HEK293 (cell line): ENCODE measurements around the gene NUMA1.

Experiments used
- CTCF ChIA-PET: fragments of 350-600 bp; formaldehyde crosslinking; extraction: SDS; loops from one replicate; lab custom pipeline; 2021; ENCODE audit warnings: antibody characterized with exemption; lab: Yijun Ruan, JAX
- POLR2A ChIA-PET: fragments of 300-600 bp; formaldehyde crosslinking; extraction: SDS; loops from one replicate; lab custom pipeline; 2020; ENCODE audit warnings: antibody characterized with exemption, inconsistent platforms; lab: Yijun Ruan, JAX
- H3K27ac ChIP-seq: fragments of 200-500 bp; sonication (Bioruptor generic); 2 replicates; pipeline ENCODE4 v1.5.1; 2014; ENCODE audit warnings: low read depth, low read length, control low read depth, inconsistent platforms; ENCODE audit errors: extremely low read depth
- H3K36me3 ChIP-seq, 2 experiments: fragments of 200-500 bp in 1 of 2; sonication (Bioruptor generic) in 1 of 2; 1 replicate in 1 of 2; 2 replicates in 1 of 2; pipeline ENCODE4 v1.5.1; 2014 to 2017; ENCODE audit warnings: inconsistent platforms in 2 of 2, low read length in 2 of 2; ENCODE audit not compliant: control insufficient read depth in 2 of 2, insufficient read depth in 1 of 2
- H3K4me1 ChIP-seq: fragments of 200-500 bp; sonication (Bioruptor generic); 2 replicates; pipeline ENCODE4 v1.5.1; 2014; ENCODE audit warnings: mild to moderate bottlenecking, low read length, inconsistent platforms; ENCODE audit not compliant: control insufficient read depth, insufficient read depth
- H3K4me3 ChIP-seq: 2 replicates; pipeline ENCODE4 v1.5.1; 2011; ENCODE audit warnings: low read depth, mild to moderate bottlenecking, control low read depth, low read length, moderate library complexity
- H3K9me3 ChIP-seq: fragments of 200-500 bp; sonication (Bioruptor generic); 2 replicates; pipeline ENCODE4 v1.5.1; 2014; ENCODE audit warnings: low read depth, low read length, inconsistent platforms; ENCODE audit not compliant: control insufficient read depth, insufficient read depth
- BCL11A ChIP-seq: fragments of 450-650 bp; formaldehyde crosslinking; IDR thresholded peaks from 2 replicates; pipeline ENCODE4 v1.5.1; 2016; ENCODE audit warnings: low read depth, missing biosample characterization, missing genetic modification characterization
- GLI2 ChIP-seq: fragments of 450-650 bp; formaldehyde crosslinking; IDR thresholded peaks from 2 replicates; pipeline ENCODE4; 2017; ENCODE audit warnings: missing biosample characterization, missing genetic modification characterization, low read depth, borderline replicate concordance
- GLIS1 ChIP-seq: fragments of 450-650 bp; formaldehyde crosslinking; IDR thresholded peaks from 2 replicates; pipeline ENCODE4 v1.5.1; 2016; ENCODE audit warnings: missing biosample characterization, missing genetic modification characterization
- KLF8 ChIP-seq: fragments of 450-650 bp; formaldehyde crosslinking; IDR thresholded peaks from 2 replicates; pipeline ENCODE4 v1.5.1; 2016; ENCODE audit warnings: missing biosample characterization, missing genetic modification characterization
- ZBTB20 ChIP-seq: fragments of 450-650 bp; formaldehyde crosslinking; IDR thresholded peaks from 2 replicates; pipeline ENCODE4 v1.5.1; 2016; ENCODE audit warnings: missing biosample characterization, missing genetic modification characterization
- ZNF184 ChIP-seq: fragments of 450-650 bp; IDR thresholded peaks from 2 replicates; pipeline ENCODE4 v1.5.1; 2018; ENCODE audit warnings: missing biosample characterization, mild to moderate bottlenecking, missing genetic modification characterization
- ZNF354C ChIP-seq: fragments of 450-650 bp; formaldehyde crosslinking; IDR thresholded peaks from 2 replicates; pipeline ENCODE4 v1.5.1; 2016; ENCODE audit warnings: missing biosample characterization, missing genetic modification characterization, low read depth, borderline replicate concordance
- ZNF501 ChIP-seq: fragments of 450-650 bp; formaldehyde crosslinking; IDR thresholded peaks from 2 replicates; pipeline ENCODE4 v1.5.1; 2016; ENCODE audit warnings: missing biosample characterization, missing genetic modification characterization
- ZNF571 ChIP-seq: fragments of 450-650 bp; formaldehyde crosslinking; IDR thresholded peaks from 2 replicates; pipeline ENCODE4 v1.5.0; 2017; ENCODE audit warnings: missing biosample characterization, missing genetic modification characterization
- ZNF610 ChIP-seq: fragments of 450-650 bp; formaldehyde crosslinking; IDR thresholded peaks from 2 replicates; pipeline ENCODE4 v1.5.1; 2016; ENCODE audit warnings: missing biosample characterization, missing genetic modification characterization, borderline replicate concordance
- ZNF670 ChIP-seq: fragments of 450-650 bp; formaldehyde crosslinking; IDR thresholded peaks from 2 replicates; pipeline ENCODE4 v1.5.1; 2016; ENCODE audit warnings: missing biosample characterization, missing genetic modification characterization, low read depth
- ZNF76 ChIP-seq: fragments of 450-650 bp; formaldehyde crosslinking; IDR thresholded peaks from 2 replicates; pipeline ENCODE4; 2016; ENCODE audit warnings: low read depth, missing biosample characterization, missing genetic modification characterization, borderline replicate concordance
- ZNF768 ChIP-seq: fragments of 450-650 bp; formaldehyde crosslinking; IDR thresholded peaks from 2 replicates; pipeline ENCODE4 v1.5.1; 2018; ENCODE audit warnings: missing biosample characterization, mild to moderate bottlenecking, missing genetic modification characterization
- ZNF777 ChIP-seq: fragments of 450-650 bp; formaldehyde crosslinking; IDR thresholded peaks from 2 replicates; pipeline ENCODE4 v1.5.1; 2017; ENCODE audit warnings: missing biosample characterization, missing genetic modification characterization, borderline replicate concordance
- ZNF830 ChIP-seq: fragments of 450-650 bp; IDR thresholded peaks from 2 replicates; pipeline ENCODE4 v1.5.0; 2018; ENCODE audit warnings: missing biosample characterization, missing genetic modification characterization, low read depth, mild to moderate bottlenecking, moderate library complexity
- TF ChIP-seq, protein P1 (sequence below): fragments of 450-650 bp; formaldehyde crosslinking; IDR thresholded peaks from 2 replicates; pipeline ENCODE4 v1.5.1; 2016; ENCODE audit warnings: missing biosample characterization, missing genetic modification characterization
- TF ChIP-seq, protein P2 (sequence below): fragments of 450-650 bp; formaldehyde crosslinking; IDR thresholded peaks from 2 replicates; pipeline ENCODE4 v1.5.1; 2016; ENCODE audit warnings: missing biosample characterization, missing genetic modification characterization
- TF ChIP-seq, protein P3 (sequence below): fragments of 450-650 bp; formaldehyde crosslinking; IDR thresholded peaks from 2 replicates; pipeline ENCODE4 v1.5.1; 2016; ENCODE audit warnings: missing biosample characterization, missing genetic modification characterization
- TF ChIP-seq, protein P4 (sequence below): fragments of 450-650 bp; formaldehyde crosslinking; IDR thresholded peaks from 2 replicates; pipeline ENCODE4 v1.5.1; 2016; ENCODE audit warnings: missing biosample characterization, missing genetic modification characterization
- TF ChIP-seq, protein P5 (sequence below): fragments of 450-650 bp; IDR thresholded peaks from 2 replicates; pipeline ENCODE4 v1.5.1; 2018; ENCODE audit warnings: missing biosample characterization, missing genetic modification characterization

The NUMA1 gene

DNA sequence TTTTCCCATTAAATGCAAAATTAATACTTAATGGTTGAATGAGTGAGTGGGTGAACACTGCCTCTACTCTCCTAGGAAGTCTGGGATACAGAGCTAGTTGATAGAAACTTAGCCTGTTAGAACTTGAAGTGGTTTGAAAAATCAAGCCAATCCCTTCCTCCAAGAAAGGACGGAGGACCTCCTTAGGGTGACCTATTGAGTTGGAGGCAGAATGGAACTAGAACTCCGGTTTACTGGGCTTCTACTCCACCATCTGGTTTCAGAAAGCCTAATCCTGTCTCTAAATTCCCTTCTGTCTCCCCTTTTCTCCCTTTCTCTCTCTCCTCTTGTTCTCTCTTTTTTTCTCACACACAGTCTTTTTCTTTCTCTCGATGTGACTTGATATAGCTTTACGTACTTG is 101.2 kb downstream of the NUMA1 start:
- Histone ChIP-seq H3K4me3 (no peak overlapping the region), H3K9me3 (no peaks in the 10 kb centered on the region), H3K27ac (no peak overlapping the region), H3K36me3 (peaks cover 0 to 51% of the 10 kb centered on the region in 2 experiments; a peak in 1 of 3 replicates), H3K4me1 (no peaks in the 10 kb centered on the region)
- ChIA-PET CTCF (interaction anchor here (0.6 to 3.9 kb wide), 19 partner anchors 8 to 475 kb away, joined by 3 to 39 read pairs (median 5); partner anchors contain the start of gene CLPB), POLR2A (no interaction called here)
- TF ChIP-seq ZNF830 (tag by site-specific recombination): no peak
- no peak for TF ChIP-seq ZNF184
- TF ChIP-seq ZNF777 (tag by site-specific recombination): no peak
- no peak for TF ChIP-seq BCL11A (tag by site-specific recombination)
- TF ChIP-seq ZNF354C (tag by site-specific recombination): no peak
- no peak for TF ChIP-seq GLI2 (tag by site-specific recombination)
- no peak for TF ChIP-seq ZNF571
- TF ChIP-seq ZBTB20 (tag by site-specific recombination): no peak
- no peak for TF ChIP-seq KLF8 (tag by site-specific recombination)
- TF ChIP-seq, protein P1, sequence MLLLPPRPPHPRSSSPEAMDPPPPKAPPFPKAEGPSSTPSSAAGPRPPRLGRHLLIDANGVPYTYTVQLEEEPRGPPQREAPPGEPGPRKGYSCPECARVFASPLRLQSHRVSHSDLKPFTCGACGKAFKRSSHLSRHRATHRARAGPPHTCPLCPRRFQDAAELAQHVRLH: no peak
- TF ChIP-seq, protein P2, sequence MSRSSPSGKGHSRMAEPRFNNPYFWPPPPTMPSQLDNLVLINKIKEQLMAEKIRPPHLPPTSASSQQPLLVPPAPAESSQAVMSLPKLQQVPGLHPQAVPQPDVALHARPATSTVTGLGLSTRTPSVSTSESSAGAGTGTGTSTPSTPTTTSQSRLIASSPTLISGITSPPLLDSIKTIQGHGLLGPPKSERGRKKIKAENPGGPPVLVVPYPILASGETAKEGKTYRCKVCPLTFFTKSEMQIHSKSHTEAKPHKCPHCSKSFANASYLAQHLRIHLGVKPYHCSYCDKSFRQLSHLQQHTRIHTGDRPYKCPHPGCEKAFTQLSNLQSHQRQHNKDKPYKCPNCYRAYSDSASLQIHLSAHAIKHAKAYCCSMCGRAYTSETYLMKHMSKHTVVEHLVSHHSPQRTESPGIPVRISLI (tag by site-specific recombination): no peak
- no peak for TF ChIP-seq GLIS1 (tag by site-specific recombination)
- TF ChIP-seq ZNF768: no peak
- TF ChIP-seq ZNF501 (tag by site-specific recombination): no peak
- TF ChIP-seq ZNF670 (tag by site-specific recombination): no peak
- TF ChIP-seq ZNF610 (tag by site-specific recombination): no peak
- TF ChIP-seq, protein P3, sequence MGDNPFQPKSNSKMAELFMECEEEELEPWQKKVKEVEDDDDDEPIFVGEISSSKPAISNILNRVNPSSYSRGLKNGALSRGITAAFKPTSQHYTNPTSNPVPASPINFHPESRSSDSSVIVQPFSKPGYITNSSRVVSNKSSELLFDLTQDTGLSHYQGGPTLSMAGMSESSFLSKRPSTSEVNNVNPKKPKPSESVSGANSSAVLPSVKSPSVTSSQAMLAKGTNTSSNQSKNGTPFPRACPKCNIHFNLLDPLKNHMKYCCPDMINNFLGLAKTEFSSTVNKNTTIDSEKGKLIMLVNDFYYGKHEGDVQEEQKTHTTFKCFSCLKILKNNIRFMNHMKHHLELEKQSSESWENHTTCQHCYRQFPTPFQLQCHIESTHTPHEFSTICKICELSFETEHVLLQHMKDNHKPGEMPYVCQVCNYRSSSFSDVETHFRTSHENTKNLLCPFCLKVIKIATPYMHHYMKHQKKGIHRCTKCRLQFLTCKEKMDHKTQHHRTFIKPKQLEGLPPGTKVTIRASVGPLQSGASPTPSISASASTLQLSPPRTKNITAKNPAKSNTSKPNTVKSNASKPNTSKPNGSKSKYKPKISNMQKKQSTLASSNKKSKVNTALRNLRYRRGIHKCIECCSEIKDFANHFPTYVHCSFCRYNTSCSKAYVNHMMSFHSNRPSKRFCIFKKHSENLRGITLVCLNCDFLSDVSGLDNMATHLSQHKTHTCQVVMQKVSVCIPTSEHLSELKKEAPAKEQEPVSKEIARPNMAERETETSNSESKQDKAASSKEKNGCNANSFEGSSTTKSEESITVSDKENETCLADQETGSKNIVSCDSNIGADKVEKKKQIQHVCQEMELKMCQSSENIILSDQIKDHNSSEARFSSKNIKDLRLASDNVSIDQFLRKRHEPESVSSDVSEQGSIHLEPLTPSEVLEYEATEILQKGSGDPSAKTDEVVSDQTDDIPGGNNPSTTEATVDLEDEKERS (tag by site-specific recombination): no peak
- TF ChIP-seq, protein P4, sequence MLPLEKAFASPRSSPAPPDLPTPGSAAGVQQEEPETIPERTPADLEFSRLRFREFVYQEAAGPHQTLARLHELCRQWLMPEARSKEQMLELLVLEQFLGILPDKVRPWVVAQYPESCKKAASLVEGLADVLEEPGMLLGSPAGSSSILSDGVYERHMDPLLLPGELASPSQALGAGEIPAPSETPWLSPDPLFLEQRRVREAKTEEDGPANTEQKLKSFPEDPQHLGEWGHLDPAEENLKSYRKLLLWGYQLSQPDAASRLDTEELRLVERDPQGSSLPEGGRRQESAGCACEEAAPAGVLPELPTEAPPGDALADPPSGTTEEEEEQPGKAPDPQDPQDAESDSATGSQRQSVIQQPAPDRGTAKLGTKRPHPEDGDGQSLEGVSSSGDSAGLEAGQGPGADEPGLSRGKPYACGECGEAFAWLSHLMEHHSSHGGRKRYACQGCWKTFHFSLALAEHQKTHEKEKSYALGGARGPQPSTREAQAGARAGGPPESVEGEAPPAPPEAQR: no peak
- TF ChIP-seq ZNF76: no peak
- TF ChIP-seq, protein P5, sequence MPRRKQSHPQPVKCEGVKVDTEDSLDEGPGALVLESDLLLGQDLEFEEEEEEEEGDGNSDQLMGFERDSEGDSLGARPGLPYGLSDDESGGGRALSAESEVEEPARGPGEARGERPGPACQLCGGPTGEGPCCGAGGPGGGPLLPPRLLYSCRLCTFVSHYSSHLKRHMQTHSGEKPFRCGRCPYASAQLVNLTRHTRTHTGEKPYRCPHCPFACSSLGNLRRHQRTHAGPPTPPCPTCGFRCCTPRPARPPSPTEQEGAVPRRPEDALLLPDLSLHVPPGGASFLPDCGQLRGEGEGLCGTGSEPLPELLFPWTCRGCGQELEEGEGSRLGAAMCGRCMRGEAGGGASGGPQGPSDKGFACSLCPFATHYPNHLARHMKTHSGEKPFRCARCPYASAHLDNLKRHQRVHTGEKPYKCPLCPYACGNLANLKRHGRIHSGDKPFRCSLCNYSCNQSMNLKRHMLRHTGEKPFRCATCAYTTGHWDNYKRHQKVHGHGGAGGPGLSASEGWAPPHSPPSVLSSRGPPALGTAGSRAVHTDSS (tag by site-specific recombination): no peak
